OCI-LY7 (cell line): ENCODE measurements around the gene LRIG1. TPM values are rescaled to one million over a fixed set of nuclear protein-coding genes. Genes with fewer than 3 reads are reported as not detected.

Experiments used
- BruUV-seq: library from RNA; stranded (reverse); fragments of 400-500 nt; replicated peaks from 2 replicates; lab custom pipeline; 2021; lab: Mats Ljungman, UMichigan
- CTCF ChIA-PET: fragments of 300-600 bp; sonication (Branson Sonifier 250); formaldehyde crosslinking; loops from one replicate; lab custom pipeline; 2022; ENCODE audit warnings: antibody characterized with exemption; ENCODE audit not compliant: unreplicated experiment; lab: Charles Lee
- POLR2A ChIA-PET: fragments of 300-600 bp; sonication (Branson Sonifier 250); formaldehyde crosslinking; loops from one replicate; lab custom pipeline; 2022; ENCODE audit warnings: antibody characterized with exemption; lab: Charles Lee
- DNase-seq: peaks from one replicate; pipeline ENCODE4 v3.0.0-alpha.2; 2015; ENCODE audit warnings: low spot score
- H2AFZ ChIP-seq: fragments of 200-600 bp; sonication (generic), shearing (Covaris generic); 2 replicates; pipeline ENCODE4 v1.6.1; 2014; ENCODE audit warnings: mild to moderate bottlenecking, antibody characterized with exemption, low read length, moderate library complexity
- H3K27ac ChIP-seq: fragments of 200-600 bp; sonication (generic); 2 replicates; pipeline ENCODE4 v1.5.1; 2014; ENCODE audit warnings: mixed run types, low read depth, mild to moderate bottlenecking, moderate library complexity, low read length, inconsistent platforms; ENCODE audit not compliant: poor library complexity, severe bottlenecking
- H3K36me3 ChIP-seq: fragments of 200-600 bp; sonication (generic); 2 replicates; pipeline ENCODE4 v1.6.1; 2014; ENCODE audit warnings: mild to moderate bottlenecking, antibody characterized with exemption, low read length, moderate library complexity, mixed read lengths; ENCODE audit not compliant: insufficient read depth
- H3K4me1 ChIP-seq: fragments of 200-600 bp; sonication (generic); 2 replicates; pipeline ENCODE4 v1.5.1; 2014; ENCODE audit warnings: mild to moderate bottlenecking, low read length; ENCODE audit not compliant: insufficient read depth, poor library complexity, severe bottlenecking
- H3K4me2 ChIP-seq: fragments of 200-600 bp; sonication (generic); 2 replicates; pipeline ENCODE4 v1.6.1; 2014; ENCODE audit warnings: mild to moderate bottlenecking, low read length
- H3K4me3 ChIP-seq: fragments of 200-600 bp; sonication (generic); 2 replicates; pipeline ENCODE4 v1.5.1; 2014; ENCODE audit warnings: mild to moderate bottlenecking, low read depth, low read length; ENCODE audit not compliant: poor library complexity, severe bottlenecking
- H3K79me2 ChIP-seq: fragments of 200-600 bp; sonication (generic); 2 replicates; pipeline ENCODE4 v1.6.1; 2016; ENCODE audit warnings: low read depth, mild to moderate bottlenecking, low read length, moderate library complexity, mixed read lengths; ENCODE audit not compliant: insufficient read depth
- H3K9me2 ChIP-seq: fragments of 200-600 bp; sonication (generic); 2 replicates; pipeline ENCODE4 v1.6.1; 2016; ENCODE audit warnings: mild to moderate bottlenecking, low read length, mixed read lengths; ENCODE audit not compliant: insufficient read depth
- H3K9me3 ChIP-seq: fragments of 200-600 bp; sonication (generic); 2 replicates; pipeline ENCODE4 v1.6.1; 2014; ENCODE audit warnings: mild to moderate bottlenecking, mixed run types, low read length, mixed read lengths
- H4K20me1 ChIP-seq: fragments of 200-600 bp; sonication (generic); 2 replicates; pipeline ENCODE4 v1.6.1; 2014; ENCODE audit warnings: mild to moderate bottlenecking, antibody characterized with exemption, low read length, moderate library complexity, mixed read lengths; ENCODE audit not compliant: insufficient read depth
- CTCF ChIP-seq: fragments of 200-600 bp; sonication (generic); conservative IDR thresholded peaks from 2 replicates; pipeline ENCODE4 v1.5.1; 2014; ENCODE audit warnings: mild to moderate bottlenecking, antibody characterized with exemption, low read length, moderate library complexity, mixed read lengths
- EZH2phosphoT487 ChIP-seq: fragments of 200-600 bp; sonication (generic); IDR thresholded peaks from 2 replicates; pipeline ENCODE4 v1.6.1; 2018; ENCODE audit warnings: low read depth, borderline replicate concordance, mild to moderate bottlenecking, mixed run types, antibody characterized with exemption, low read length, moderate library complexity, mixed read lengths
- intact Hi-C: fragments of 100-400 bp; cut with micrococcal nuclease; formaldehyde crosslinking; loops from one replicate; pipeline ENCODE4 v1.10.0; 2022; ENCODE audit not compliant: unreplicated experiment
- total RNA-seq, 2 experiments: library from RNA; depleted of rRNA in 1 of 2; stranded (reverse); fragments of >200 nt in 1 of 2; shearing (Covaris generic) in 1 of 2; gene quantifications; 2 replicates each; pipeline ENCODE4 v1.2.3, GENCODE V29; 2014 to 2022

LRIG1 gene
- total RNA-seq, 2 experiments from 2014 or later, result 84.2 to 115 TPM

- Histone ChIP-seq H3K79me2 (peaks cover 100% of the 10 kb centered on the region), H4K20me1 (peaks cover 67% of the 10 kb centered on the region), H3K36me3 (peaks cover 59% of the 10 kb centered on the region), H3K4me1 (peaks cover 79% of the 10 kb centered on the region), H2AFZ (no peak overlapping the region), H3K27ac (no peak overlapping the region), H3K4me2 (peak overlapping the region; percentile 35; the same call in 1 of the 2 replicates), H3K9me2 (no peaks in the 10 kb centered on the region), H3K9me3 (no peaks in the 10 kb centered on the region), H3K4me3 (no peak overlapping the region)
- POLR2A ChIA-PET, result interaction anchor here (0.8 to 6.2 kb wide), 6 partner anchors 10 to 582 kb away, joined by 3 to 74 read pairs (median 6); partner anchors contain the start of gene KBTBD8
- CTCF ChIA-PET, result no interaction called here
- no TSS peak for BruUV-seq
- intact Hi-C loops, result no loop called here
- TF ChIP-seq CTCF (no peak), EZH2phosphoT487 (no peak)
- no peak for DNase-seq
Observed at GRCh38 chr3:66470285-66470684, 30.5 kb downstream of the LRIG1 start.

- no TSS peak for BruUV-seq
- DNase-seq, result no peak
- ChIA-PET CTCF (interaction anchor here (1.2 kb wide), 1 partner anchor 10 kb away, joined by 4 read pairs; no protein-coding TSS in a partner anchor), POLR2A (interaction anchor here (0.6 to 6.2 kb wide), 8 partner anchors 9 to 583 kb away, joined by 3 to 74 read pairs (median 4); no protein-coding TSS in a partner anchor)
- peaks cover 72% of the 10 kb centered on the region for H3K4me1 ChIP-seq
- no peaks in the 10 kb centered on the region for H3K9me2 ChIP-seq
- H4K20me1 ChIP-seq, result peaks cover 64% of the 10 kb centered on the region
- no peak overlapping the region for H2AFZ ChIP-seq
- TF ChIP-seq EZH2phosphoT487 (no peak), CTCF (no peak)
- H3K79me2 ChIP-seq, result peaks cover 100% of the 10 kb centered on the region
- intact Hi-C loops, result no loop called here
- H3K36me3 ChIP-seq, result peaks cover 63% of the 10 kb centered on the region
- no peak overlapping the region for H3K4me3 ChIP-seq
- H3K9me3 ChIP-seq, result no peaks in the 10 kb centered on the region
- peak overlapping the region; percentile 1 for H3K27ac ChIP-seq
- H3K4me2 ChIP-seq, result peak overlapping the region; percentile 35
Observed at GRCh38 chr3:66469220-66469640, 31.6 kb downstream of the LRIG1 start.

- Histone ChIP-seq H2AFZ (no peak overlapping the region), H3K9me2 (no peaks in the 10 kb centered on the region), H3K9me3 (no peaks in the 10 kb centered on the region), H3K4me2 (peak overlapping the region; percentile 35), H4K20me1 (peaks cover 62% of the 10 kb centered on the region), H3K4me1 (peaks cover 62% of the 10 kb centered on the region), H3K27ac (no peak overlapping the region), H3K4me3 (no peak overlapping the region), H3K79me2 (peaks cover 100% of the 10 kb centered on the region), H3K36me3 (peaks cover 63% of the 10 kb centered on the region)
- POLR2A ChIA-PET, result interaction anchor here (0.5 to 6.2 kb wide), 6 partner anchors 10 to 69 kb away, joined by 3 to 74 read pairs (median 6); no protein-coding TSS in a partner anchor
- BruUV-seq, result no TSS peak
- TF ChIP-seq EZH2phosphoT487 (no peak), CTCF (no peak)
- no peak for DNase-seq
- CTCF ChIA-PET, result interaction anchor here (1.2 kb wide), 1 partner anchor 11 kb away, joined by 4 read pairs; no protein-coding TSS in a partner anchor
- intact Hi-C loops, result no loop called here
Observed at GRCh38 chr3:66467996-66468735, 32.7 kb downstream of the LRIG1 start.
